ENCODE data around the gene PSD2.

The PSD2 gene

GRCh38 chr5:139882316-139882715, 86.7 kb downstream of the PSD2 start:
- DNase-seq: no peak

- no peak for DNase-seq
Measured at GRCh38 chr5:139882961-139883539, 87.4 kb downstream of the PSD2 start.

- no peak for DNase-seq
Measured at GRCh38 chr5:139884144-139884543, 88.5 kb downstream of the PSD2 start.

- DNase-seq: no peak
Measured at GRCh38 chr5:139884734-139885133, 89.1 kb downstream of the PSD2 start.

GRCh38 chr5:139885172-139885856, 89.7 kb downstream of the PSD2 start:
- no peak for DNase-seq

- no peak for DNase-seq
Measured at GRCh38 chr5:139885857-139886208, 90.2 kb downstream of the PSD2 start.

- DNase-seq: no peak
Measured at GRCh38 chr5:139886213-139886612, 90.6 kb downstream of the PSD2 start.

GRCh38 chr5:139888370-139888769, 92.8 kb downstream of the PSD2 start:
- DNase-seq: no peak

- DNase-seq: no peak
Measured at GRCh38 chr5:139889410-139889809, 93.8 kb downstream of the PSD2 start.

GRCh38 chr5:139893873-139894272, 98.3 kb downstream of the PSD2 start:
- DNase-seq: no peak
